WTC11 (cell line): ENCODE data around the gene SLC16A7. TPM values are rescaled to one million over a fixed set of nuclear protein-coding genes. Genes with fewer than 3 reads are reported as not detected.

Source experiments
- ATAC-seq: fragments of 200-7000 bp; cut with Tn5 transposase; 2 replicates; pipeline ENCODE4 v1.10.0; 2021; ENCODE audit warnings: mild to moderate bottlenecking, moderate library complexity
- CTCF ChIA-PET: fragments of 300-600 bp; sonication (Branson Sonifier 250); formaldehyde crosslinking; loops from one replicate; lab custom pipeline; 2021; ENCODE audit warnings: antibody characterized with exemption; lab: Charles Lee
- POLR2A ChIA-PET: fragments of 350-600 bp; sonication (Branson Sonifier 250); formaldehyde crosslinking; loops from one replicate; lab custom pipeline; 2021; ENCODE audit warnings: antibody characterized with exemption; lab: Charles Lee
- DNase-seq: peaks from one replicate; pipeline ENCODE4 v3.0.0; 2021; ENCODE audit warnings: low spot score
- H3K27ac Mint-ChIP-seq: 2 replicates; pipeline ENCODE4 v1.8.0; 2021; ENCODE audit warnings: mixed read lengths
- H3K27me3 Mint-ChIP-seq: 2 replicates; pipeline ENCODE4 v1.8.0; 2021; ENCODE audit warnings: low read depth, mild to moderate bottlenecking, moderate library complexity, mixed read lengths
- H3K36me3 Mint-ChIP-seq: 2 replicates; pipeline ENCODE4 v1.8.0; 2021; ENCODE audit warnings: mixed read lengths
- H3K4me1 Mint-ChIP-seq: 2 replicates; pipeline ENCODE4 v1.8.0; 2022; ENCODE audit warnings: mixed read lengths
- H3K4me3 Mint-ChIP-seq: 2 replicates; pipeline ENCODE4 v1.8.0; 2021; ENCODE audit warnings: mild to moderate bottlenecking, moderate library complexity, mixed read lengths
- H3K9me3 Mint-ChIP-seq: 2 replicates; pipeline ENCODE4 v1.8.0; 2021; ENCODE audit warnings: mixed read lengths
- CDX4 ChIP-seq: fragments of 250-450 bp; sonication (Bioruptor Pico); IDR thresholded peaks from 2 replicates; pipeline ENCODE4 v1.9.0; 2021; ENCODE audit warnings: moderate library complexity, mild to moderate bottlenecking, inconsistent platforms, borderline replicate concordance
- E2F4 ChIP-seq: sonication (generic); formaldehyde crosslinking; IDR thresholded peaks from 2 replicates; pipeline ENCODE4 v1.8.1; 2022; ENCODE audit warnings: low read depth, mild to moderate bottlenecking, moderate library complexity, missing genetic modification reagents, borderline replicate concordance
- FOXK1 ChIP-seq: sonication (generic); formaldehyde crosslinking; IDR thresholded peaks from 2 replicates; pipeline ENCODE4 v1.8.0; 2022; ENCODE audit warnings: mild to moderate bottlenecking, moderate library complexity, missing genetic modification reagents
- IRF2 ChIP-seq: sonication (generic); formaldehyde crosslinking; IDR thresholded peaks from 2 replicates; pipeline ENCODE4 v1.8.0; 2022; ENCODE audit warnings: low read depth, missing genetic modification reagents, borderline replicate concordance
- MLX ChIP-seq: sonication (generic); formaldehyde crosslinking; IDR thresholded peaks from 2 replicates; pipeline ENCODE4 v1.8.1; 2023; ENCODE audit warnings: mild to moderate bottlenecking, missing genetic modification reagents, moderate library complexity
- OVOL2 ChIP-seq: fragments of 250-450 bp; sonication (Bioruptor Pico); IDR thresholded peaks from 2 replicates; pipeline ENCODE4 v1.9.0; 2021; ENCODE audit warnings: mild to moderate bottlenecking, borderline replicate concordance
- PRRX2 ChIP-seq: fragments of 250-450 bp; sonication (Bioruptor Pico); IDR thresholded peaks from 2 replicates; pipeline ENCODE4 v1.8.0; 2021; ENCODE audit warnings: mild to moderate bottlenecking
- RORB ChIP-seq: fragments of 250-450 bp; sonication (Bioruptor Pico); IDR thresholded peaks from 2 replicates; pipeline ENCODE4 v1.9.0; 2021; ENCODE audit warnings: mild to moderate bottlenecking
- SMAD4 ChIP-seq: sonication (generic); formaldehyde crosslinking; IDR thresholded peaks from 2 replicates; pipeline ENCODE4 v1.8.0; 2022; ENCODE audit warnings: mild to moderate bottlenecking, missing genetic modification reagents
- STAT6 ChIP-seq: sonication (generic); formaldehyde crosslinking; conservative IDR thresholded peaks from 2 replicates; pipeline ENCODE4 v1.8.1; 2023; ENCODE audit warnings: mild to moderate bottlenecking, low read depth, missing genetic modification reagents, moderate library complexity
- ZNF138 ChIP-seq: sonication (generic); formaldehyde crosslinking; conservative IDR thresholded peaks from 2 replicates; pipeline ENCODE4 v1.8.1; 2022; ENCODE audit warnings: mild to moderate bottlenecking, moderate library complexity, missing genetic modification reagents
- ZNF532 ChIP-seq: fragments of 250-450 bp; sonication (Bioruptor Pico); IDR thresholded peaks from 2 replicates; pipeline ENCODE4 v1.9.0; 2021; ENCODE audit warnings: mild to moderate bottlenecking, borderline replicate concordance
- total RNA-seq: library from RNA; stranded (reverse); gene quantifications from 3 replicates; pipeline ENCODE4 v1.2.3, GENCODE V29; 2021
- TF ChIP-seq, protein P1 (sequence below): sonication (generic); formaldehyde crosslinking; IDR thresholded peaks from 2 replicates; pipeline ENCODE4 v1.8.1; 2022; ENCODE audit warnings: missing genetic modification reagents, borderline replicate concordance
- TF ChIP-seq, protein P2 (sequence below): fragments of 250-450 bp; sonication (Bioruptor Pico); conservative IDR thresholded peaks from 2 replicates; pipeline ENCODE4 v1.9.0; 2021; ENCODE audit warnings: mild to moderate bottlenecking

SLC16A7 gene
- total RNA-seq, 1 experiment from 2014 or later = 3.4 TPM

DNA sequence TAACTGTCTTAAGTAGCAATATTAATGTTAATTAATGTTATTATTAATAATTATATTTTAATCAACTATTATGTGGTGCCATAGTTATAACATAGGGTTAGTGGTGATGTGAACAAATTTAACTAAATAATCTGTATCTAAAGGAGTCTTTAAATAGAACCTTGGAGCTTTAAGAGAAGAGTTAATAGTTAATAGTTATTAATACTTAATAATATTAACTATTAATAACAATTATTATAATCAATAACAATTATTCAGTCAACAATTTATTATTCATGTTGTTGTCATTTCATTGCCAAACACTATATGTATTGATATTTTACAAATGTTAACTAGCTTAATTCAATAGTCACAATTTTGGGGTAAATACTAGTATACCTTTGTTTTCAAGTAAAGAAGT is 58.2 kb downstream of the SLC16A7 start:
- no peak overlapping the region for H3K4me3 Mint-ChIP-seq
- H3K27ac Mint-ChIP-seq = no peak overlapping the region
- H3K4me1 Mint-ChIP-seq = no peaks in the 10 kb centered on the region
- TF ChIP-seq FOXK1 (CRISPR knock-in tag) (no peak), ZNF138 (CRISPR knock-in tag) (no peak), OVOL2 (CRISPR knock-in tag) (no peak), CDX4 (CRISPR knock-in tag) (no peak), ZNF532 (CRISPR knock-in tag) (no peak), MLX (no peak), SMAD4 (CRISPR knock-in tag) (no peak)
- TF ChIP-seq, protein P1, sequence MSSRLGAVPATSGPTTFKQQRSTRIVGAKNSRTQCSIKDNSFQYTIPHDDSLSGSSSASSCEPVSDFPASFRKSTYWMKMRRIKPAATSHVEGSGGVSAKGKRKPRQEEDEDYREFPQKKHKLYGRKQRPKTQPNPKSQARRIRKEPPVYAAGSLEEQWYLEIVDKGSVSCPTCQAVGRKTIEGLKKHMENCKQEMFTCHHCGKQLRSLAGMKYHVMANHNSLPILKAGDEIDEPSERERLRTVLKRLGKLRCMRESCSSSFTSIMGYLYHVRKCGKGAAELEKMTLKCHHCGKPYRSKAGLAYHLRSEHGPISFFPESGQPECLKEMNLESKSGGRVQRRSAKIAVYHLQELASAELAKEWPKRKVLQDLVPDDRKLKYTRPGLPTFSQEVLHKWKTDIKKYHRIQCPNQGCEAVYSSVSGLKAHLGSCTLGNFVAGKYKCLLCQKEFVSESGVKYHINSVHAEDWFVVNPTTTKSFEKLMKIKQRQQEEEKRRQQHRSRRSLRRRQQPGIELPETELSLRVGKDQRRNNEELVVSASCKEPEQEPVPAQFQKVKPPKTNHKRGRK (CRISPR knock-in tag) = no peak
- TF ChIP-seq, protein P2, sequence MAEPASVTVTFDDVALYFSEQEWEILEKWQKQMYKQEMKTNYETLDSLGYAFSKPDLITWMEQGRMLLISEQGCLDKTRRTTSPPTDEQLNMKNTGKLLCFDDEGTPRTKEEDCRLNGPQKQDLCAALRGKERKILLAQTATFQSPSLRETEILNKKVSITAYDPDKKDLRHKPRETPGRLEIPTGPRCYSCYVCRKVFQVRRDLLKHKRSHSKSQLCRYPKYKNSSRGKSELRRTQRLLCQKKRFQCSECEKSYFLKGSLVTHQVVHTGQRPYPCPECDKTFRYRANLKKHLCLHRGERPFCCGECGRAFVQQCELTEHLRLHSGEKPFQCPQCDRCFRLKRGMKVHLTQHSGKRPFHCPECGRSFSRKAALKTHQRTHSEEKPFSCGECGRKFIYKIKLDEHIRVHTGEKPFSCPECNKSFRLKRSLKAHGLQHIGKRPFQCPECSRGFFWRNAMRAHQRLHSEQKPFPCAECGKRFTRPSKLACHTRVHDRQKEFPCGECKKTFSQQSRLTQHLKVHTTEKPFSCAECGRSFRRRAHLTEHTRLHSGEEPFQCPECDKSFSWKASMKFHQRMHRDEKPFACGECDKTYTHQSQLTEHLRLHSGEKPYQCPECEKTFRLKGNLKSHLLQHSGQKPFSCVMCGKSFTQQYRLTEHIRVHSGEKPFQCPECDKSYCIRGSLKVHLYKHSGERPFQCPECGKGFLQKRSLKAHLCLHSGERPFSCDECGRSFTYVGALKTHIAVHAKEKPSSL (CRISPR knock-in tag) = no peak
- POLR2A ChIA-PET = no interaction called here
- H3K27me3 Mint-ChIP-seq = no peaks in the 10 kb centered on the region
- no peaks in the 10 kb centered on the region for H3K9me3 Mint-ChIP-seq
- ATAC-seq (no peak), DNase-seq (no peak)
- CTCF ChIA-PET = no interaction called here
- no peaks in the 10 kb centered on the region for H3K36me3 Mint-ChIP-seq

DNA sequence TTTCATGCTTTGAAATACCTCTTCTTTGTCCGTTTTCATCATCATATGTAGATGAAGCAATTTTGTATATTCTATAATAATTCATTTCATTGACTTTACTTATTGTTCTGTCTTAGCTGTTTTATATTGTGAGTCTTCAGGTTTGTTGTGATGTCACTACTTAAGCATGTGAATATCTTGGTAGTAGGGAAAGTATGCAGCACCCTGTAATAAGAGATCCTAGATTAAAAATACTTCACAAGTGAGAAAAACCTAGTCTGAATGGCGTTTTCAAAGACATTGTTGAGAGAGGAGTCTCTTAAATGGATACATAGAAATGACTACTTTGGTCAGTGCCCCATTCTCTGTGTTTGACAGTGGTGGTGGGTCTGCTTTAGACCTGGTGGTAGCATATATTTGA is 61.4 kb downstream of the SLC16A7 start:
- ATAC-seq (no peak), DNase-seq (no peak)
- POLR2A ChIA-PET = no interaction called here
- Mint-ChIP-seq H3K36me3 (no peaks in the 10 kb centered on the region), H3K27me3 (no peaks in the 10 kb centered on the region), H3K27ac (no peak overlapping the region), H3K4me3 (no peak overlapping the region), H3K4me1 (no peaks in the 10 kb centered on the region), H3K9me3 (no peaks in the 10 kb centered on the region)
- CTCF ChIA-PET = no interaction called here
- TF ChIP-seq STAT6 (CRISPR knock-in tag) (no peak), E2F4 (CRISPR knock-in tag) (no peak), RORB (CRISPR knock-in tag) (no peak), PRRX2 (CRISPR knock-in tag) (no peak), IRF2 (no peak)
